Body of pancreas (tissue), 4 donors: ENCODE results near the gene ACTR10. TPM values are rescaled to one million over a fixed set of nuclear protein-coding genes. Genes with fewer than 3 reads are reported as not detected.

ENCODE experiments used
- ATAC-seq: fragments of 150-250 bp; one replicate; pipeline ENCODE4 v1.9.1; 2016
- DNase-seq, 4 donors: peaks; one replicate each; pipeline ENCODE4 v3.0.0-alpha.2; 2019
- H3K27ac ChIP-seq, 4 donors: fragments of 200-600 bp; sonication (generic); 1 replicate in 3 of 4; 2 replicates in 1 of 4; pipeline versions ENCODE4 v1.5.1 to v1.6.1; 2016 to 2019; ENCODE audit warnings: mild to moderate bottlenecking in 1 of 4, mixed read lengths in 1 of 4, moderate library complexity in 1 of 4
- H3K27me3 ChIP-seq, 2 donors: fragments of 200-600 bp; sonication (generic); one replicate each; pipeline ENCODE4 v1.6.0; 2016; ENCODE audit warnings: mild to moderate bottlenecking in 1 of 2
- H3K36me3 ChIP-seq, 2 donors: fragments of 200-600 bp; sonication (generic); replicated peaks in 1 of 2; 2 replicates each; pipeline ENCODE4 v1.5.1; 2016; ENCODE audit warnings: low read depth in 2 of 2; ENCODE audit not compliant: insufficient read depth in 1 of 2
- H3K4me1 ChIP-seq: fragments of 200-600 bp; sonication (generic); one replicate; pipeline ENCODE4 v1.6.0; 2016
- H3K4me3 ChIP-seq, 2 donors: fragments of 200-600 bp; sonication (generic); 1 replicate in 1 of 2; 2 replicates in 1 of 2; pipeline ENCODE4 v1.5.1; 2016 to 2019
- H3K9me3 ChIP-seq, 3 donors: fragments of 200-600 bp; sonication (generic); 1 replicate in 2 of 3; 2 replicates in 1 of 3; pipeline ENCODE4 v1.5.1; 2016
- CTCF ChIP-seq, 7 experiments: fragments of 450-650 bp in 4 of 7; fragments of 200-600 bp in 3 of 7; sonication (generic) in 3 of 7; IDR thresholded peaks; one replicate each; pipeline ENCODE4 v1.5.1; 2016 to 2019; ENCODE audit warnings: antibody characterized with exemption in 7 of 7
- POLR2A ChIP-seq, 3 donors: fragments of 450-650 bp; IDR thresholded peaks; one replicate each; pipeline ENCODE4 v1.6.1; 2016; ENCODE audit warnings: antibody characterized with exemption in 3 of 3, mild to moderate bottlenecking in 2 of 3
- WGBS, 2 donors: methylation state at CpG; one replicate each; pipeline ENCODE4 v1.1.5; 2017; 5-methylcytosine and 5-hydroxymethylcytosine counted together
- intact Hi-C: fragments of 100-400 bp; cut with DNase I; formaldehyde crosslinking; loops from one replicate; pipeline ENCODE4 v1.15.1; 2023
- total RNA-seq, 2 donors: library from RNA; depleted of rRNA; stranded (reverse); fragments of >200 nt; gene quantifications; one replicate each; pipeline ENCODE4 v1.1.0, GENCODE V29; 2016

ACTR10 gene
- total RNA-seq, 2 donors from 2014 or later: 31.9 to 74.5 TPM

DNA sequence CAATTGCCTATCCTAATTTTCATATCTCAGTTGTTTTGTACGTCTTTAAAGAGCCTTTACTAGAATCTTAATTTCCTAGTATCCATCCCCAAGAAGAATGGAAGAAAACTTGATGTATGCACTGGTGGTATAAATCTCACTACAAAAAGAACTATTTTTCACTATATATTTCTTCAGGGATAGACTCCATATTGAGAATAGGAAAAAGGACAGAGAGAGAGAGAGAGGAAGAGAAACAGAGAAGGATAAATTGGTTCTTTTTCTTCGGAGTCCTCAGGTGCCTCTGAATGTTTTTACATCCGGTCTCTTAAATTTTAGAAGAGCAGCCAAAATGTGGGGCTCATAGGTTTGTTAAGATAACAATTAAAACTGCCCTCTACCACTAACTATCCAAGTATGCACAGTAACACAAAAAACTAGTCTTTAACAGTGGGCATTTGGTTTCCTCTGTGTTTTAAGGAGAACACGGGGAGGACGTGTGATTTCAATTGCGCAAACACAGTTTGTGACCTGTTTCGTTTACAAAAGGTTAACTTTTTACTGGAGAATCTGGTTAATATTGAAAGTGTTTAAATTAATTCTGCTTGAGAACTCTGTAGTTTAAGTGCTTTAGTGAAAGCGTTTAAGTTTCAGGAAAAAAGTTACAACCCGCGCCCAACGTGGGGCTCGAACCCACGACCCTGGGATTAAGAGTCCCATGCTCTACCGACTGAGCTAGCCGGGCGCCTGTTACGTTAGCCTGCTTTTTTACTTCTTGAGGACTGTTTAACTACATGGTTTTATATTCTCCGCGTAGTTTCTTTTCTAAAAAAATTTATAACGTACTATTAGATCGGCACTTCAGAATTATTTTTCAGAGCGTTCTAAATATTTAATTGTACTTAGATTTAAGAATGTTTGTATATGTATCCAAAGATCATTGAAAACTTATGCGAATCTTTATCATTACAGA is 39.6 kb downstream of the ACTR10 start:
- H3K9me3 ChIP-seq: no peaks in the 10 kb centered on the region
- TF ChIP-seq CTCF (IDR thresholded peaks at IDR 0.05) (no peak), POLR2A (IDR thresholded peaks at IDR 0.05) (peak in 2 of 3 donors; percentile 43 to 47)
- intact Hi-C loops: no loop called here
- H3K27me3 ChIP-seq: no peaks in the 10 kb centered on the region
- ATAC-seq: peak; percentile 39
- 0 to 1% methylated on average over 23 of the region's 23 CpGs for WGBS, 2 donors
- peaks cover 12% of the 10 kb centered on the region for H3K4me1 ChIP-seq
- peak; percentile 85 to 87 (median 86) for DNase-seq
- peak overlapping the region; percentile 59 to 78 (median 68) for H3K27ac ChIP-seq
- peak overlapping the region in 1 of 2 donors; percentile 44 for H3K4me3 ChIP-seq
- no peaks in the 10 kb centered on the region for H3K36me3 ChIP-seq

DNA sequence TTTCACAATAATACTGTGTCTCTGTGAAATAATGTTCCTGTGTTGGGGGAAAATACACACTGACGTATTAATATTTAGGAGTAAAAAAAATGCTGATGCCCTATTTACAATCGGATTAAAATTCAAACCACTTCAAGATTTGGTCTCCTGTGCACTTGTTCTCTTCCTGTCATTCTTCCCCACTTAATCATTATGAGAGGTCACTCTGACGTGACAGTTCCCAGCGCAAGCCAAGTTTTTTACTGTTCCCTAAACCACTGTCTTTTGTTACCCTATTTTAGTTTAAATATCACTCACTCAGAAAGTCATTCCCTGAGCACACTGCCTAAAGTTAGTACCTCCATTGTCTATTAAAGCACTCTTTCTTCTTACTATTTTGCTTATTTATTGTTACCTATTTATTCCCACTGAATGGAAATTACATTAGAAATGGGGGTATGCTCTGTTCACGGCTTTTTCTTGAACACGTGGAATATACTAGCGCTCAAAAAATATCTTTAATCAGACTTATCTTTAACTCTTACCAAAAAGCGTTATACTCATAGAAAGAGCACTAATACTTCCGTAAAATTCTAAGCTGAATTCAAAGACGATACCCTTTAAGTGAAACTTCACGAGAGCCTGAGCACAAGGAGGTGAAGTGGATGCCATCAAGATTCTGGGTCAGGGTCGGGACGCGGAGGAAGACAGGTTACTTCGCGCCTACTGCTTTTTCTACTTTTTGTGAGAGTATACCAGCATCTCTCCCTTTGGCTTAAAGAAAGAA is 44.0 kb downstream of the ACTR10 start:
- no peaks in the 10 kb centered on the region for H3K27me3 ChIP-seq
- intact Hi-C loops: no loop called here
- no peaks in the 10 kb centered on the region for H3K36me3 ChIP-seq
- peak; percentile 11 for ATAC-seq
- H3K9me3 ChIP-seq: no peaks in the 10 kb centered on the region
- peak overlapping the region in 1 of 2 donors; percentile 87 for H3K4me3 ChIP-seq
- H3K4me1 ChIP-seq: peaks cover 32% of the 10 kb centered on the region
- peak overlapping the region; percentile 64 to 98 (median 94) for H3K27ac ChIP-seq
- 1% methylated on average over 16 of the region's 16 CpGs for WGBS, 2 donors
- TF ChIP-seq CTCF (IDR thresholded peaks at IDR 0.05) (no peak), POLR2A (IDR thresholded peaks at IDR 0.05) (no peak)
- DNase-seq: peak in 1 of 4 donors; percentile 29

DNA sequence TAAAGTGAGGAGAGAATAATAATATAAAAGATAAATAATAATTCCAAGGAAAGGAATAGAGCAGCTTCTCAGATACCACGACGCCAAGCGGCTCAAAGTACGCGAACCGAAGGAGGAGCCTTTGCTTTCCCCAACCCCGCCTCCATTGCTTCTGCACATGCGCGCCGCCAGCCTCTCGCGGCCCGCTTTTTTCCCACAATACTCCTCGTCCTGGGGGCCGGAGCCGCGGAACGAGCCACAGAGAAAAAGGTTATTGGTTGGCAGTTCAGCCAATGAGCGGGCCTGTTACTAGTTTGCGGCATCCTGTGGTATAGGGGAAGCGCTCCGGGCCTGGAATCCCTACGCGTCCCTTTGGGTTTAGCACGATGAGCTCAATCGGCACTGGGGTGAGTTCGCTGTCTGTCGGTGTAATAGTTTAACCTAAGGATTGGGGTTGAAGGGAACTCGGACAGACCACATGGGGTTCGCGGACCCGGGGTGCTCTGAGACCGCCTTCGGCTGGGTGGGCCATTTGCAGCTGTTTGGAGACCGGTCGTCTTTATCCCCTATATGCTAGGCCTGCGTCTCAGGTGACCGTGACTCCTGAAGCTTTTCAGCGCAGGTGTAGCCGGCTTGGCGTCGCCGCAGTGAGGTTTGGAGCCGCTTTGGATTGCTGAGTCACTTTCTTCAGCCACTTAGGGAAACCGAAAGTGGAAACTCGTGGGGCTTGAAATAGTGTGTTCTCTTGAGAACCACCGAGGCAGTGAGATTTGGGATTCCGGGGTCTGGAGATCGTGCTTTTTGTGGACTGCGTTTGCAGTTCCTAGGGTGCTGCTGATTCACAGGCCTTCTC is 44.8 kb downstream of the ACTR10 start, which contains the start of gene PSMA3:
Gene PSMA3 (plus strand): TSS at position 288 of the 832 bp plus-strand sequence. CDS start 78 bp downstream, at position 366.
- 0 to 1% methylated on average over 33 to 50 of the region's 50 CpGs for WGBS, 2 donors
- ATAC-seq (peak; percentile 96), DNase-seq (peak; percentile 97 to 98 (median 97))
- H3K36me3 ChIP-seq: no peaks in the 10 kb centered on the region
- peak within 1 kb of the TSS; percentile 68 to 87 for H3K4me3 ChIP-seq
- H3K27me3 ChIP-seq: no peaks in the 10 kb centered on the region
- H3K9me3 ChIP-seq: no peaks in the 10 kb centered on the region
- peaks cover 32% of the 10 kb centered on the region for H3K4me1 ChIP-seq
- H3K27ac ChIP-seq: peak within 1 kb of the TSS; percentile 74 to 98 (median 94)
- intact Hi-C loops: no loop called here
- TF ChIP-seq POLR2A (IDR thresholded peaks at IDR 0.05) (peak; percentile 67 to 90 (median 88)), CTCF (IDR thresholded peaks at IDR 0.05) (no peak)

- Histone ChIP-seq H3K27ac (peak overlapping the region; percentile 74 to 98 (median 94)), H3K4me1 (peaks cover 28% of the 10 kb centered on the region), H3K36me3 (no peaks in the 10 kb centered on the region), H3K9me3 (no peaks in the 10 kb centered on the region), H3K27me3 (no peaks in the 10 kb centered on the region), H3K4me3 (peak overlapping the region; percentile 68 to 87)
- no peak for ATAC-seq
- 2 to 3% methylated on average over 3 of the region's 3 CpGs for WGBS, 2 donors
- TF ChIP-seq POLR2A (IDR thresholded peaks at IDR 0.05) (no peak), CTCF (IDR thresholded peaks at IDR 0.05) (no peak)
- no peak for DNase-seq
- intact Hi-C loops: no loop called here
These were observed 45.6 kb downstream of the ACTR10 start for GRCh38 chr14:58245562-58245961.
